RWPE1 (cell line): ENCODE results near the gene SLC9A8.
A peak's percentile ranks its signal among the peaks of the same experiment; 100 is the strongest.

ENCODE experiments used
- CTCF ChIA-PET: fragments of 350-600 bp; sonication (Branson Sonifier 250); formaldehyde crosslinking; extraction: SDS; loops from one replicate; lab custom pipeline; 2021; lab: Yijun Ruan, JAX
- POLR2A ChIA-PET: fragments of 400-600 bp; formaldehyde crosslinking; extraction: SDS; loops from one replicate; lab custom pipeline; 2020; ENCODE audit warnings: antibody characterized with exemption; ENCODE audit not compliant: low non-redundant PET; lab: Yijun Ruan, JAX
- DNase-seq: peaks from one replicate; pipeline ENCODE4 v3.0.0; 2012; ENCODE audit warnings: low spot score
- H3K27ac ChIP-seq: fragments of 450-650 bp; 2 replicates; pipeline ENCODE4 v1.5.1; 2017
- TF ChIP-seq, protein P1 (sequence below): fragments of 450-650 bp; conservative IDR thresholded peaks from 2 replicates; pipeline ENCODE4 v1.5.1; 2017; ENCODE audit warnings: low read depth, mild to moderate bottlenecking

Gene SLC9A8

DNA sequence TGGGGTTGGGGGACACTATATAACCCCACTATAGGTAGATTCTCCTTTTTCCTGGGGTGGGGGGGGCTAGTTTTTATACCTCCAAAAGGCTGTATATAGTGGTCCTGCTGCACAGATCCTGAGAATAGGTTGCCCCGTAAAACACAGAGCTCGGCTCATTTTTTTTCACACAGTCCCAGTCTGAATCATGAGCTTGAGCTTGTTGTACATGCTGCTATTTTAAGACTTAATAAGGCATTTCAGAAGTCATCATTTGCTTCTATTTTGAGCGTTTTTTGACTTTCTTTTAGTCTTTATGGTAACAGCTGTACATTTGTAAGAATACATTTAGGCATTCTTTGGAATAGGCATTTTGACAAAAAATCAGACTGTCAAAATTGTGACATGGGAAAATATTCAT, 30.5 kb downstream of the SLC9A8 start:
- DNase-seq: no peak
- H3K27ac ChIP-seq: no peak overlapping the region
- CTCF ChIA-PET: interaction anchor here (0.5 to 1.4 kb wide), 3 partner anchors 30 to 235 kb away, joined by 4 read pairs; no protein-coding TSS in a partner anchor
- POLR2A ChIA-PET: no interaction called here
- TF ChIP-seq, protein P1, sequence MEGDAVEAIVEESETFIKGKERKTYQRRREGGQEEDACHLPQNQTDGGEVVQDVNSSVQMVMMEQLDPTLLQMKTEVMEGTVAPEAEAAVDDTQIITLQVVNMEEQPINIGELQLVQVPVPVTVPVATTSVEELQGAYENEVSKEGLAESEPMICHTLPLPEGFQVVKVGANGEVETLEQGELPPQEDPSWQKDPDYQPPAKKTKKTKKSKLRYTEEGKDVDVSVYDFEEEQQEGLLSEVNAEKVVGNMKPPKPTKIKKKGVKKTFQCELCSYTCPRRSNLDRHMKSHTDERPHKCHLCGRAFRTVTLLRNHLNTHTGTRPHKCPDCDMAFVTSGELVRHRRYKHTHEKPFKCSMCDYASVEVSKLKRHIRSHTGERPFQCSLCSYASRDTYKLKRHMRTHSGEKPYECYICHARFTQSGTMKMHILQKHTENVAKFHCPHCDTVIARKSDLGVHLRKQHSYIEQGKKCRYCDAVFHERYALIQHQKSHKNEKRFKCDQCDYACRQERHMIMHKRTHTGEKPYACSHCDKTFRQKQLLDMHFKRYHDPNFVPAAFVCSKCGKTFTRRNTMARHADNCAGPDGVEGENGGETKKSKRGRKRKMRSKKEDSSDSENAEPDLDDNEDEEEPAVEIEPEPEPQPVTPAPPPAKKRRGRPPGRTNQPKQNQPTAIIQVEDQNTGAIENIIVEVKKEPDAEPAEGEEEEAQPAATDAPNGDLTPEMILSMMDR: no peak

DNA sequence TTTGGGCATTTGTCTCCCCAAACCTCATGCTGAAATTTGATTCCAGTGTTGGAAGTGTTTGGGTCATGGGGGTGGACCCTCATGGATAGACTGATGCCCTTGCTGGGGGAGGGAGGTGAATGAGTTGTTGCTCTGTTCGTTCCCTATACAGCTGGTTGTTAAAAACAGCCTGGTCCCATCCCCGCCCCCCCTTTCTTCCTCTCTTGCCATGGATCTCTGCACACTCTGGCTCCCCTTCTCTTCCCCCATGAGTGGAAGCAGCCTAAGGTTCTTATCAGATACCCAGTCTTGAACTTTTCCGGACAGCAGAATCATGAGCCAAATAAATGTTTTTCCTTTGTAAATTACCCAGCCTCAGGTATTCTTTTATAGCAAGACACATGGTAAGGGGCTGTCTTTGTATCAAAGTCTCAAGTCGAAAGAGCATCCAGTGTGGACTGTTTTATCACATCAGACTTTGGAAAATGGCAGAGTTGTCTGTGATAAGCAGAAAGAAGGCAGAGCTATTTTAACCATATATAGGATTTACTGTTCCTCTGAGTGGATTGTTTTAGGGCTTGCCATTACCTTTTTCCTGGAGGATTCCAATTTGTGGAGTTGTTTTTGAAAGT, 31.2 kb downstream of the SLC9A8 start:
- ChIA-PET CTCF (interaction anchor here (0.5 to 1.4 kb wide), 5 partner anchors 30 to 236 kb away, joined by 3 to 4 read pairs (median 4); no protein-coding TSS in a partner anchor), POLR2A (interaction anchor here (0.6 kb wide), 1 partner anchor 19 kb away, joined by 4 read pairs; no protein-coding TSS in a partner anchor)
- no peak overlapping the region for H3K27ac ChIP-seq
- no peak for DNase-seq
- TF ChIP-seq, protein P1: no peak

DNA sequence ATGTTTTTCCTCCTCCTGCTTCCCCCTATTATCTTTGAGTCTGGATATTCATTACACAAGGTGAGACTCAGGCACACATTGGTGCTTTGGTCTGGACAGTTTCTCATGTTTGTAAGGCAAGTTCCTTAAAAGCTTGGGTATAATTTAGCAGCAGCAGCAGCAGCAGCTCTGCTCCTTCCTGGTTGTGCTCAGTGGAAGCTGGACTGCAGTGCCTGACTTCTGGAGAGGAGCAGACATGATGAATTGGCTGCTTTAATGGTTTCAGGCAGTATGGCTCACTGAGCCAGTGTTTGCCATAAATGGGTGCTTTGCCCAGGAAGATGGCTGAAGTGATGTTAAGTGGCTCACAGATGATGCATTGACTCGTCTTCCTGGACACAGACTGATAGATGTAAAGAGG, 32.4 kb downstream of the SLC9A8 start:
- TF ChIP-seq, protein P1: no peak
- POLR2A ChIA-PET: no interaction called here
- peak overlapping the region; percentile 8 for H3K27ac ChIP-seq
- DNase-seq: no peak
- CTCF ChIA-PET: interaction anchor here (0.6 to 2.7 kb wide), 7 partner anchors 45 to 259 kb away, joined by 3 to 21 read pairs (median 4); no protein-coding TSS in a partner anchor

DNA sequence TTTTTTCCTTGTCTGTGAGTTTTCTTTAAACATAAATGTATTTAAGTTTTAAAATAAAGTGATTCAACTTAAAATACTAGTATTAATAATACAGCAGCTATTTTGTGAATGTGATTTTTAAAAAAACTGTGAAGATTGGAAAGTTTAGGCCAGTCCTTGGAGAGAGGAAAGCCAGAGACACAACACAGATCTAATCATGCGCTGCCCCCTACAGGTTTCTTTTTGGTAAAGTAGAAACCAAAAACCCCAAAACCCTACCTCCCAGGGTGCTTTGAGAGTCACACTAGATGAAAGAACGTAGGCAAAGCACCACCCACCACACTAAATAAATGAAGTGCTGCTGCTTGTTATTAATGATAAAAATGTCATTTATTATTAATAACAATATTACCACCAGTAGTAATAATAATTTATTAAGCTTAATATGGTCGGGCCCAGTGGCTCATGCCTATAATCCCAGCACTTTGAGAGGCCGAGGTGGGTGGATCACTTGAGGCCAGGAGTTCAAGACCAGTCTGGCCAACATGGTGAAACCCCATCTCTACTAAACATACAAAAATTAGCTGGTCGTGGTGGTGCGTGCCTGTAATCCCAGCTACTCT, 33.7 kb downstream of the SLC9A8 start:
- DNase-seq: peak; percentile 41
- TF ChIP-seq, protein P1: peak; percentile 62
- ChIA-PET POLR2A (no interaction called here), CTCF (interaction anchor here (0.5 to 2.7 kb wide), 35 partner anchors 9 to 1269 kb away, joined by 3 to 21 read pairs (median 3); no protein-coding TSS in a partner anchor)
- H3K27ac ChIP-seq: no peak overlapping the region

DNA sequence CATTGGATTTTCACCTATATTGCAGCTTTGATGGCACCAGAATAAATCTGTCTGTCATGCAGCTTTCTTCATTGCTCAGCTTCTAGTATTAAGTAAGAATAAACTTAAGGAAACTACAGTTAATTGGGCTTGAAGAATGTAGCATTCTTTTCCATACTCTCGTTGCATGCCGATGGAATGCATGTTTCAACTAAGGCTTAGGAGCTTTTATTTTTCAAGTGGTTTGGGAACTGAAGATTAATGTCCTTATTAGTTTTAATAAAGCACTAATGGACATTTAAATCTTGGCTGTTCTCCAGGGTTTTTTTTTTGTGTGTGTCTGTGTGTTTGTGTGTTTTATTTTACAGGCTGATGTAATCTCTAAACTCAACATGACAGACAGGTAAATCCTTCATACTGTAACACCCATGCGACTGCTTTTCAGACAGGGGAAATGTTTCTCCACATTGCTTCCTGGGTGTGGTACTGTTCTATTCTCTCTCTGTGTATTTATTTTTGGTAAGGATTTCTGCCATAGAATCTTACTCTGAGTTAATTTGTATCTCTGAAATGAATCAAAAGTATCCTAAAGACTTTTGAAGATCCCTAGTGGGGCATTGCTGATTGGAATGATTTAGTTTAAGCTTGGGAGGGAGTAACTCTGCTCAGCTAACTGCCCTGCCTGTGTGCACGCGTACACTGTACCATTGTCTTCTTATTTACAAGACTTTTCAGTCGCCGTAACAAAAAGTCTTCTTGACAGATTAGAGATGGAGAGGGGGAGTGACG, 38.0 kb downstream of the SLC9A8 start:
- DNase-seq: no peak
- peak overlapping the region; percentile 62 for H3K27ac ChIP-seq
- POLR2A ChIA-PET: interaction anchor here (0.6 kb wide), 1 partner anchor 9 kb away, joined by 14 read pairs; no protein-coding TSS in a partner anchor
- TF ChIP-seq, protein P1: no peak
- CTCF ChIA-PET: interaction anchor here (0.6 to 2.7 kb wide), 6 partner anchors 20 to 333 kb away, joined by 3 to 9 read pairs (median 4); no protein-coding TSS in a partner anchor

DNA sequence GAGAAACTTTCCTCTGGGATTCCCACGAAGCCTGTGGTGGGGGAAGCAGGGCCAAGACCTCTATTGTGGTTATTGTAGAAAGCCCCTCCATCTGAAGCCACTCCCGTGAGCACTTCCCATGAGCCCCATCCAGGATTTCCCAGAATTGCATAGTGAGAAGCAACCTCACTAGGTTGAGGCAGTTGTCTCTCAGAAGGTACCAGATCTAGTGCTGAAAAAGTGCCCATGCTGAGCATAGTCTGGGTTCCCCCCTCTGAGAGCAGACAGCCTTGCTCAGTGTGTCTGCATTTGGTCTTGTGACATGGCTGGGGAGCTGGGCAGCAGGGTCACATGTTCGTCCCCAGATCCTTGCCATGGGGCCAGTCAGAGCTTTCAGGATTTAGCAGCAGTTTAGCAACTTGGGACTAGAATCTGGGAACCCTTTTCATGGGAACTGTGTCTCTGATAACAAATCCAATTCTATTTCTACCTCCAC, 38.6 kb downstream of the SLC9A8 start:
- ChIA-PET POLR2A (no interaction called here), CTCF (interaction anchor here (1.0 to 2.7 kb wide), 2 partner anchors 37 to 242 kb away, joined by 5 to 9 read pairs; no protein-coding TSS in a partner anchor)
- peak overlapping the region; percentile 62 for H3K27ac ChIP-seq
- DNase-seq: no peak
- TF ChIP-seq, protein P1: no peak
